Prostate gland (tissue), 2 donors: ENCODE data around the gene EIF4A3. TPM values are rescaled to one million over a fixed set of nuclear protein-coding genes. Genes with fewer than 3 reads are reported as not detected.

ENCODE experiments used
- DNase-seq: peaks from one replicate; pipeline ENCODE4 v3.0.0-alpha.2; 2019; ENCODE audit warnings: low spot score
- H3K27ac ChIP-seq, 2 donors: fragments of 200-600 bp; sonication (generic); 2 replicates each; pipeline ENCODE4 v1.5.1; 2017 to 2019
- H3K27me3 ChIP-seq: fragments of 200-600 bp; sonication (generic); replicated peaks from 2 replicates; pipeline ENCODE4 v1.5.1; 2019; ENCODE audit not compliant: insufficient read depth
- H3K36me3 ChIP-seq, 2 donors: fragments of 200-600 bp; sonication (generic); 1 replicate in 1 of 2; 2 replicates in 1 of 2; pipeline versions ENCODE4 v1.5.1 to v1.8.1; 2017 to 2019
- H3K4me1 ChIP-seq: fragments of 200-600 bp; sonication (generic); replicated peaks from 2 replicates; pipeline ENCODE4 v1.5.1; 2019
- H3K4me3 ChIP-seq, 2 donors: fragments of 200-600 bp; sonication (generic); 2 replicates each; pipeline ENCODE4 v1.5.1; 2017 to 2019
- H3K9me3 ChIP-seq: fragments of 200-600 bp; sonication (generic); 2 replicates; pipeline ENCODE4 v1.5.1; 2017
- POLR2A ChIP-seq: fragments of 450-650 bp; IDR thresholded peaks from one replicate; pipeline ENCODE4 v1.6.1; 2016; ENCODE audit warnings: antibody characterized with exemption, mild to moderate bottlenecking
- POLR2AphosphoS5 ChIP-seq: sonication (generic); formaldehyde crosslinking; IDR thresholded peaks from one replicate; pipeline ENCODE4 v1.6.1; 2017; ENCODE audit warnings: antibody characterized with exemption
- WGBS: methylation state at CpG from one replicate; pipeline ENCODE4 v1.1.5; 2018; 5-methylcytosine and 5-hydroxymethylcytosine counted together
- intact Hi-C: fragments of 100-400 bp; cut with DNase I; formaldehyde crosslinking; loops from one replicate; pipeline ENCODE4 v1.14.2; 2022
- total RNA-seq, 2 donors: library from RNA; depleted of rRNA; stranded (reverse); fragments of >200 nt; gene quantifications; one replicate each; pipeline ENCODE4 v1.1.0, GENCODE V29; 2016
- TF ChIP-seq, protein P1 (sequence below), 4 experiments: fragments of 200-600 bp in 2 of 4; fragments of 450-650 bp in 2 of 4; sonication (generic) in 2 of 4; IDR thresholded peaks; 1 replicate in 3 of 4; 2 replicates in 1 of 4; pipeline ENCODE4 v1.5.1; 2016 to 2019; ENCODE audit warnings: antibody characterized with exemption in 4 of 4, mild to moderate bottlenecking in 2 of 4, moderate library complexity in 2 of 4

EIF4A3 gene
- total RNA-seq, 2 donors from 2014 or later = 69.7 to 72.9 TPM

DNA sequence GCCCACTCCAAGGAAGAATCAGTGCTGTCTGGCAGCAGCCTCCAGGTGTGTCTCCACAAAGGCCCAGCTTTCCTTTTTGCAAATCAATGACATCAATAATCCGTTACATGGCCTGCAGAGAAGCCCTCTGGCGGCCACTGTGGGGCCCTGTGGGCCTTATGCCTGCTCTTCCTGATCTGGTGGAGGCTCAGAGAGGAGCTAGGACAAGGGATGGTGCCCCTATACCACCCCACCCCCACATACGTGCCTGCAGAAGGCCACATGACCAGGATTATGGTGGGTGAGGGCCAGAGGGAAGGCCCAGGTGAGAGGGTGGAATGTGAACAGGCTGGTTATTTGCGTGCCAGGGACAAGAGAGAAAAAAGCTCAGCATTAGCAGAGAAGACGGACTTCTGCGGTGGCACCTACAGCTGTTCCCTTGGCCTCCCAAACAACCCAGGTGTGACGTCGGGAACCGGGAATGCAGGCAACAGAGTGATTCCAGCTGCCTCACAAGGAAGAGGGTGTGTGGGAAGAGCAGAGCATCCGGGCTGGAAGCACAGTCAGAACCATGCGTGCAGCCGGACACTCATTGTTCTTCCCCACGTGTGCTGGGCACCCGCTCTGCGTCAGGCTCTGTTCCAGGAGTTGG, 22.5 kb downstream of the EIF4A3 start:
- no peak overlapping the region for H3K4me3 ChIP-seq
- H3K4me1 ChIP-seq = peaks cover under 1% of the 10 kb centered on the region
- DNase-seq = peak; percentile 60
- WGBS = 26% methylated on average over 15 of the region's 15 CpGs
- no peaks in the 10 kb centered on the region for H3K27me3 ChIP-seq
- no peaks in the 10 kb centered on the region for H3K9me3 ChIP-seq
- TF ChIP-seq POLR2A (no peak), POLR2AphosphoS5 (peak; percentile 57)
- TF ChIP-seq, protein P1, sequence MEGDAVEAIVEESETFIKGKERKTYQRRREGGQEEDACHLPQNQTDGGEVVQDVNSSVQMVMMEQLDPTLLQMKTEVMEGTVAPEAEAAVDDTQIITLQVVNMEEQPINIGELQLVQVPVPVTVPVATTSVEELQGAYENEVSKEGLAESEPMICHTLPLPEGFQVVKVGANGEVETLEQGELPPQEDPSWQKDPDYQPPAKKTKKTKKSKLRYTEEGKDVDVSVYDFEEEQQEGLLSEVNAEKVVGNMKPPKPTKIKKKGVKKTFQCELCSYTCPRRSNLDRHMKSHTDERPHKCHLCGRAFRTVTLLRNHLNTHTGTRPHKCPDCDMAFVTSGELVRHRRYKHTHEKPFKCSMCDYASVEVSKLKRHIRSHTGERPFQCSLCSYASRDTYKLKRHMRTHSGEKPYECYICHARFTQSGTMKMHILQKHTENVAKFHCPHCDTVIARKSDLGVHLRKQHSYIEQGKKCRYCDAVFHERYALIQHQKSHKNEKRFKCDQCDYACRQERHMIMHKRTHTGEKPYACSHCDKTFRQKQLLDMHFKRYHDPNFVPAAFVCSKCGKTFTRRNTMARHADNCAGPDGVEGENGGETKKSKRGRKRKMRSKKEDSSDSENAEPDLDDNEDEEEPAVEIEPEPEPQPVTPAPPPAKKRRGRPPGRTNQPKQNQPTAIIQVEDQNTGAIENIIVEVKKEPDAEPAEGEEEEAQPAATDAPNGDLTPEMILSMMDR (IDR thresholded peaks at IDR 0.05) = peak in 2 of 4 experiments; percentile 26 to 38
- intact Hi-C loops = no loop called here
- peak overlapping the region; percentile 50 for H3K27ac ChIP-seq
- H3K36me3 ChIP-seq = no peaks in the 10 kb centered on the region

- H3K27me3 ChIP-seq = no peaks in the 10 kb centered on the region
- H3K4me1 ChIP-seq = no peaks in the 10 kb centered on the region
- DNase-seq = no peak
- peak overlapping the region in 1 of 2 donors; percentile 50 for H3K27ac ChIP-seq
- intact Hi-C loops = no loop called here
- H3K9me3 ChIP-seq = no peaks in the 10 kb centered on the region
- WGBS = 73% methylated on average over 15 of the region's 15 CpGs
- peak; percentile 6 for TF ChIP-seq POLR2AphosphoS5
- no peak for TF ChIP-seq POLR2A
- TF ChIP-seq, protein P1 (IDR thresholded peaks at IDR 0.05) = no peak
- H3K36me3 ChIP-seq = no peaks in the 10 kb centered on the region
- no peak overlapping the region for H3K4me3 ChIP-seq
Measured at GRCh38 chr17:80123791-80124190, 23.1 kb downstream of the EIF4A3 start.

- WGBS = 76% methylated on average over 6 of the region's 6 CpGs
- intact Hi-C loops = no loop called here
- Histone ChIP-seq H3K27ac (no peak overlapping the region), H3K4me3 (no peak overlapping the region), H3K4me1 (no peaks in the 10 kb centered on the region), H3K36me3 (no peaks in the 10 kb centered on the region), H3K9me3 (no peaks in the 10 kb centered on the region), H3K27me3 (no peaks in the 10 kb centered on the region)
- TF ChIP-seq POLR2A (no peak), POLR2AphosphoS5 (no peak)
- TF ChIP-seq, protein P1 (IDR thresholded peaks at IDR 0.05) = no peak
- no peak for DNase-seq
Measured at GRCh38 chr17:80122926-80123505, 23.9 kb downstream of the EIF4A3 start.

GRCh38 chr17:80122026-80122575, 24.8 kb downstream of the EIF4A3 start:
- intact Hi-C loops = no loop called here
- TF ChIP-seq POLR2A (no peak), POLR2AphosphoS5 (no peak)
- TF ChIP-seq, protein P1 (IDR thresholded peaks at IDR 0.05) = no peak
- H3K36me3 ChIP-seq = no peaks in the 10 kb centered on the region
- no peaks in the 10 kb centered on the region for H3K9me3 ChIP-seq
- no peak for DNase-seq
- H3K4me3 ChIP-seq = no peak overlapping the region
- 94% methylated on average over 17 of the region's 17 CpGs for WGBS
- H3K27me3 ChIP-seq = no peaks in the 10 kb centered on the region
- no peak overlapping the region for H3K27ac ChIP-seq
- H3K4me1 ChIP-seq = no peaks in the 10 kb centered on the region

GRCh38 chr17:80119839-80120238, 27.1 kb downstream of the EIF4A3 start:
- DNase-seq = no peak
- H3K27ac ChIP-seq = no peak overlapping the region
- WGBS = 84% methylated on average over 9 of the region's 9 CpGs

More at GRCh38 chr17:80119839-80120238, 27.1 kb downstream of the EIF4A3 start:
- TF ChIP-seq, protein P1 (IDR thresholded peaks at IDR 0.05) = no peak
- TF ChIP-seq POLR2A (no peak), POLR2AphosphoS5 (no peak)
- no peak overlapping the region for H3K4me3 ChIP-seq
- intact Hi-C loops = no loop called here
- H3K27me3 ChIP-seq = no peaks in the 10 kb centered on the region
- H3K36me3 ChIP-seq = no peaks in the 10 kb centered on the region
- no peaks in the 10 kb centered on the region for H3K4me1 ChIP-seq
- no peaks in the 10 kb centered on the region for H3K9me3 ChIP-seq
